H1 (cell line): Measurements from ENCODE around the gene EDN1. TPM values are rescaled to one million over a fixed set of nuclear protein-coding genes. Genes with fewer than 3 reads are reported as not detected.

ENCODE experiments used
- CTCF ChIA-PET: fragments of 300-600 bp; sonication (Branson Sonifier 250); formaldehyde crosslinking; loops from one replicate; lab custom pipeline; 2021; ENCODE audit not compliant: partially characterized antibody; lab: Charles Lee
- POLR2A ChIA-PET: fragments of 300-600 bp; sonication (Branson Sonifier 250); formaldehyde crosslinking; loops from one replicate; lab custom pipeline; 2021; ENCODE audit warnings: inconsistent platforms; ENCODE audit not compliant: partially characterized antibody; lab: Charles Lee
- DNase-seq, 2 experiments: peaks; one replicate each; pipeline versions ENCODE4 v3.0.0 to v3.0.0-alpha.2; 2010 to 2022; ENCODE audit warnings: low spot score in 2 of 2, low read depth in 1 of 2, mixed read lengths in 1 of 2
- FAIRE-seq: peaks from 2 replicates; lab custom pipeline; 2011; peaks lifted over from hg19 to GRCh38; lab: Jason Lieb, UNC
- H2AFZ ChIP-seq: 2 replicates; pipeline ENCODE4 v1.8.1; 2012; ENCODE audit warnings: low read length, inconsistent platforms
- H2AK5ac ChIP-seq: 2 replicates; pipeline ENCODE4 v1.6.1; 2013; ENCODE audit warnings: low read depth, low read length
- H2BK120ac ChIP-seq: replicated peaks from 2 replicates; pipeline ENCODE3; 2013; ENCODE audit warnings: low read depth, low read length, inconsistent platforms
- H2BK12ac ChIP-seq: 2 replicates; pipeline ENCODE4 v1.6.1; 2013; ENCODE audit warnings: low read depth, low read length
- H2BK15ac ChIP-seq: 2 replicates; pipeline ENCODE4 v1.6.1; 2013; ENCODE audit warnings: low read length
- H2BK20ac ChIP-seq: 2 replicates; pipeline ENCODE4 v1.6.1; 2013; ENCODE audit warnings: low read length
- H2BK5ac ChIP-seq: 2 replicates; pipeline ENCODE4 v1.6.1; 2013; ENCODE audit warnings: low read depth, low read length
- H3K14ac ChIP-seq: 2 replicates; pipeline ENCODE4 v1.6.1; 2013; ENCODE audit warnings: inconsistent platforms; ENCODE audit not compliant: insufficient read length
- H3K18ac ChIP-seq: 2 replicates; pipeline ENCODE4 v1.6.1; 2013; ENCODE audit warnings: low read length; ENCODE audit errors: extremely low read depth
- H3K23ac ChIP-seq: 2 replicates; pipeline ENCODE4 v1.6.1; 2013; ENCODE audit warnings: inconsistent platforms; ENCODE audit not compliant: insufficient read length
- H3K23me2 ChIP-seq: 2 replicates; pipeline ENCODE4 v1.6.1; 2013; ENCODE audit warnings: low read depth, low read length
- H3K27ac ChIP-seq: 2 replicates; pipeline ENCODE4 v1.6.1; 2011; ENCODE audit warnings: low read depth, low read length, inconsistent platforms
- H3K27me3 ChIP-seq, 4 experiments: replicated peaks in 1 of 4; 1 replicate in 1 of 4; 2 replicates in 3 of 4; pipeline versions ENCODE4 v1.6.1 to v1.8.1; 2011 to 2013; ENCODE audit warnings: low read length in 3 of 4, mild to moderate bottlenecking in 3 of 4, inconsistent platforms in 2 of 4, mixed read lengths in 2 of 4, moderate library complexity in 1 of 4; ENCODE audit not compliant: control insufficient read depth in 3 of 4, insufficient read depth in 3 of 4; ENCODE audit errors: extremely low read depth in 1 of 4
- H3K36me3 ChIP-seq, 4 experiments: 2 replicates each; pipeline versions ENCODE4 v1.6.1 to v1.8.1; 2011 to 2013; ENCODE audit warnings: mild to moderate bottlenecking in 4 of 4, low read length in 3 of 4, moderate library complexity in 2 of 4, control low read depth in 1 of 4, inconsistent platforms in 1 of 4; ENCODE audit not compliant: insufficient read depth in 4 of 4, control insufficient read depth in 2 of 4
- H3K4ac ChIP-seq: replicated peaks from 2 replicates; pipeline ENCODE3; 2013; ENCODE audit warnings: low read length, low read depth, mixed read lengths, inconsistent platforms; ENCODE audit not compliant: insufficient read length
- H3K4me1 ChIP-seq, 4 experiments: replicated peaks in 1 of 4; 1 replicate in 1 of 4; 2 replicates in 3 of 4; pipeline versions ENCODE4 v1.6.1 to v1.8.1; 2011 to 2013; ENCODE audit warnings: low read length in 3 of 4, inconsistent platforms in 2 of 4, mixed read lengths in 1 of 4; ENCODE audit not compliant: insufficient read depth in 4 of 4, control insufficient read depth in 3 of 4
- H3K4me2 ChIP-seq, 2 experiments: 2 replicates each; pipeline versions ENCODE4 v1.6.1 to v1.8.1; 2011 to 2013; ENCODE audit warnings: low read depth in 2 of 2, low read length in 2 of 2, control low read depth in 1 of 2, inconsistent platforms in 1 of 2, mild to moderate bottlenecking in 1 of 2; ENCODE audit not compliant: insufficient read depth in 1 of 2
- H3K4me3 ChIP-seq, 4 experiments: fragments of 200-600, 300-600 bp in 1 of 4; sonication (generic), shearing (Covaris generic), sonication (Bioruptor Twin) in 1 of 4; 2 replicates each; pipeline versions ENCODE4 v1.5.1 to v1.8.1; 2011 to 2016; ENCODE audit warnings: low read length in 4 of 4, low read depth in 3 of 4, control low read depth in 2 of 4, inconsistent platforms in 2 of 4, mild to moderate bottlenecking in 2 of 4, mixed read lengths in 1 of 4, moderate library complexity in 1 of 4; ENCODE audit not compliant: insufficient read depth in 2 of 4; ENCODE audit errors: extremely low read depth in 1 of 4
- H3K56ac ChIP-seq: replicated peaks from 2 replicates; pipeline ENCODE3; 2013; ENCODE audit warnings: low read depth, mild to moderate bottlenecking, mixed read lengths, low read length, inconsistent platforms; ENCODE audit not compliant: insufficient read length
- H3K79me1 ChIP-seq: 2 replicates; pipeline ENCODE4 v1.6.1; 2013; ENCODE audit warnings: low read depth, low read length, control low read depth
- H3K79me2 ChIP-seq, 2 experiments: 2 replicates each; pipeline versions ENCODE4 v1.6.1 to v1.8.1; 2012 to 2013; ENCODE audit warnings: low read length in 2 of 2, mild to moderate bottlenecking in 2 of 2, inconsistent platforms in 1 of 2; ENCODE audit not compliant: insufficient read depth in 2 of 2, control insufficient read depth in 1 of 2
- H3K9ac ChIP-seq, 4 experiments: replicated peaks in 1 of 4; 1 replicate in 1 of 4; 2 replicates in 3 of 4; pipeline versions ENCODE4 v1.6.1 to v1.8.1; 2011 to 2013; ENCODE audit warnings: low read depth in 3 of 4, low read length in 3 of 4, control low read depth in 2 of 4, mild to moderate bottlenecking in 2 of 4, moderate library complexity in 2 of 4, inconsistent platforms in 1 of 4; ENCODE audit errors: extremely low read depth in 1 of 4
- H3K9me3 ChIP-seq, 2 experiments: 2 replicates each; pipeline versions ENCODE4 v1.6.1 to v1.8.1; 2012 to 2013; ENCODE audit warnings: mild to moderate bottlenecking in 2 of 2, moderate library complexity in 2 of 2, control low read depth in 1 of 2, inconsistent platforms in 1 of 2, low read depth in 1 of 2, low read length in 1 of 2, mixed read lengths in 1 of 2; ENCODE audit not compliant: insufficient read depth in 2 of 2
- H4K20me1 ChIP-seq, 2 experiments: replicated peaks in 1 of 2; 2 replicates each; pipeline versions ENCODE3 to v1.8.1; 2011 to 2013; ENCODE audit warnings: inconsistent platforms in 2 of 2, low read length in 2 of 2, mild to moderate bottlenecking in 1 of 2; ENCODE audit not compliant: insufficient read depth in 2 of 2, control insufficient read depth in 1 of 2
- H4K5ac ChIP-seq: 2 replicates; pipeline ENCODE4 v1.6.1; 2013; ENCODE audit warnings: low read length, low read depth, mixed read lengths, inconsistent platforms; ENCODE audit not compliant: insufficient read length
- H4K8ac ChIP-seq: 2 replicates; pipeline ENCODE4 v1.8.0; 2013; ENCODE audit warnings: mild to moderate bottlenecking, moderate library complexity, low read length, inconsistent platforms; ENCODE audit not compliant: insufficient read depth; ENCODE audit errors: extremely low read depth
- H4K91ac ChIP-seq: replicated peaks from 2 replicates; pipeline ENCODE3; 2013; ENCODE audit warnings: low read length, mixed read lengths, inconsistent platforms; ENCODE audit not compliant: insufficient read length
- CEBPB ChIP-seq: IDR thresholded peaks from 2 replicates; pipeline ENCODE4 v1.6.1; 2012; ENCODE audit warnings: low read depth, low read length
- NRF1 ChIP-seq: IDR thresholded peaks from 2 replicates; pipeline ENCODE4 v1.6.1; 2011; ENCODE audit warnings: mild to moderate bottlenecking, low read depth, low read length, improper control_type of control experiment
- RAD21 ChIP-seq, 2 experiments: IDR thresholded peaks in 1 of 2; conservative IDR thresholded peaks in 1 of 2; 2 replicates each; pipeline ENCODE4 v1.6.1; 2011; ENCODE audit warnings: low read depth in 2 of 2, low read length in 2 of 2, improper control_type of control experiment in 1 of 2, inconsistent platforms in 1 of 2, mild to moderate bottlenecking in 1 of 2, moderate library complexity in 1 of 2
- RXRA ChIP-seq: IDR thresholded peaks from 2 replicates; pipeline ENCODE4 v1.6.1; 2011; ENCODE audit warnings: low read depth, mild to moderate bottlenecking, low read length, moderate library complexity; ENCODE audit not compliant: insufficient read depth
- TBP ChIP-seq: IDR thresholded peaks from 2 replicates; pipeline ENCODE4 v1.6.1; 2011; ENCODE audit warnings: low read depth, low read length, improper control_type of control experiment
- WGBS, 2 experiments: shearing (Covaris generic) in 1 of 2; methylation state at CpG; one replicate each; pipeline versions ENCODE4 v1.1.6 to v1.1.7; 2013 to 2015; ENCODE audit warnings: low lambda C conversion rate in 2 of 2, mixed read lengths in 2 of 2, inconsistent platforms in 1 of 2, low coverage in 1 of 2, missing lambda C conversion rate in 1 of 2; ENCODE audit not compliant: insufficient replicate concordance in 2 of 2, insufficient coverage in 1 of 2, insufficient read length in 1 of 2; ENCODE audit errors: extremely low coverage in 1 of 2, missing lambda C conversion rate in 1 of 2; 5-methylcytosine and 5-hydroxymethylcytosine counted together
- polyA plus RNA-seq, 7 experiments: library from polyadenylated mRNA; depleted of rRNA in 3 of 7; stranded (reverse) in 5 of 7; unstranded in 2 of 7; fragments of >200 nt in 5 of 7; fragments of 200-250 nt in 2 of 7; gene quantifications; 1 replicate in 5 of 7; 2 replicates in 1 of 7; 4 replicates in 1 of 7; pipeline versions ENCODE4 v1.2.1 to v1.2.3, GENCODE V29; 2011 to 2013; ENCODE audit warnings: missing spikeins in 2 of 7, mixed read lengths in 2 of 7
- total RNA-seq: library from RNA; stranded (reverse); fragmentation: NEBNext Ultra II Directional; extraction: Animal tissue kit (Norgen Biotek cat#: 25700); gene quantifications from 2 replicates; pipeline ENCODE4 v1.2.1, GENCODE V29; 2021

The EDN1 gene
- total and polyA plus RNA-seq, 2 of the 8 experiments (the other 6 are each of a cell fraction or from before 2014, with no cell fraction given), result 0.23 to 1.1 TPM

DNA sequence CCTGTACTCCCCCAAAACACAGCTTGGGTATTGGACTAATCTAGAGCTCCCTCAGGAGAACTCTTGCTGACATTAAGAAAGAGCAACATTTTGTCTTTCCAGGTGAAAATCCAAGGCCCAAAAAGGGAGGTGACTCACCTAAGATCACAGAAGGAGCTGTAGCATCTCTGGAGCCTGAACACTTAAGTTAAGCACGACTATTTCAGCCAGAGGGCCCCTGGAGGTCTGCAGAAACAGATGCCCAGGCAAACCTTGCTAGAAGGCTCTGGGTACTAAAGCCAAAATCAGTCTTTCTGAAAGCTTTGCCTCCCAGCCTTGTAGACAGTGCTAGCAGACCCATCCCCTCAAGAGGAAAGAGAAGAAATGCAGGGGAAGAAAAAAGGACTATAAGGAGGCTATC is 8.8 kb downstream of the EDN1 start:
- H3K14ac ChIP-seq, result no peak overlapping the region
- FAIRE-seq, result no peak

More for the DNA sequence above, 8.8 kb downstream of the EDN1 start:
- H2BK5ac ChIP-seq, result no peak overlapping the region
- H3K9me3 ChIP-seq, result no peaks in the 10 kb centered on the region
- H3K79me2 ChIP-seq, result no peaks in the 10 kb centered on the region
- DNase-seq, result no peak
- H2AK5ac ChIP-seq, result no peak overlapping the region
- no peak overlapping the region for H2AFZ ChIP-seq
- no peaks in the 10 kb centered on the region for H3K23me2 ChIP-seq
- H2BK120ac ChIP-seq, result no peak overlapping the region
- no peaks in the 10 kb centered on the region for H3K27me3 ChIP-seq
- H3K9ac ChIP-seq, result no peak overlapping the region
- no peak overlapping the region for H4K5ac ChIP-seq
- ChIA-PET POLR2A (interaction anchor here (0.6 kb wide), 1 partner anchor 896 kb away, joined by 3 read pairs; no protein-coding TSS in a partner anchor), CTCF (interaction anchor here (0.8 to 6.4 kb wide), 8 partner anchors 8 to 307 kb away, joined by 3 to 44 read pairs (median 4); partner anchors contain the start of gene EDN1)
- no peak overlapping the region for H4K8ac ChIP-seq
- no peak overlapping the region for H3K27ac ChIP-seq
- H3K18ac ChIP-seq, result no peak overlapping the region
- H3K4me1 ChIP-seq, result peaks cover 0 to 4% (median 0%) of the 10 kb centered on the region in 4 experiments; a peak in 3 of 7 replicates
- no peak overlapping the region for H2BK20ac ChIP-seq
- no peak overlapping the region for H3K4me3 ChIP-seq
- H3K23ac ChIP-seq, result no peak overlapping the region
- no peaks in the 10 kb centered on the region for H4K20me1 ChIP-seq
- no peak overlapping the region for H4K91ac ChIP-seq
- no peak overlapping the region for H2BK15ac ChIP-seq
- H3K4ac ChIP-seq, result no peak overlapping the region
- WGBS, 2 experiments, result 100% methylated on average over 1 of the region's 1 CpG; no CpG with 5 or more reads in 1 of the 2 experiments
- no peak overlapping the region for H3K4me2 ChIP-seq
- H2BK12ac ChIP-seq, result no peak overlapping the region
- no peak for TF ChIP-seq NRF1
- TF ChIP-seq TBP, result no peak
- TF ChIP-seq RAD21 (IDR thresholded peaks at IDR 0.05 in 1 of 2, conservative IDR thresholded peaks at IDR 0.05 in 1 of 2; ENCODE audit: low read depth in 2 of 2, low read length in 2 of 2), result no peak
- TF ChIP-seq RXRA, result no peak
- no peak for TF ChIP-seq CEBPB
- H3K79me1 ChIP-seq, result no peaks in the 10 kb centered on the region
- no peak overlapping the region for H3K56ac ChIP-seq
- peaks cover 0 to 8% (median 0%) of the 10 kb centered on the region in 4 experiments; a peak in 1 of 8 replicates for H3K36me3 ChIP-seq
